Right atrium auricular region (tissue), 2 donors: Measurements from ENCODE around the gene ATP6V0E2. TPM values are rescaled to one million over a fixed set of nuclear protein-coding genes. Genes with fewer than 3 reads are reported as not detected.
A peak's percentile ranks its signal among the peaks of the same experiment; 100 is the strongest.

Experiments used
- DNase-seq: peaks from one replicate; pipeline ENCODE4 v3.0.0-alpha.2; 2019; ENCODE audit warnings: low spot score
- H3K27ac ChIP-seq, 2 donors: fragments of 200-600 bp; sonication (generic); 1 replicate in 1 of 2; 2 replicates in 1 of 2; pipeline ENCODE4 v1.5.1; 2016 to 2019
- H3K27me3 ChIP-seq, 2 donors: fragments of 200-600 bp; sonication (generic); one replicate each; pipeline versions ENCODE4 v1.5.1 to v1.6.0; 2017 to 2019
- H3K36me3 ChIP-seq: fragments of 200-600 bp; sonication (generic); one replicate; pipeline ENCODE4 v1.5.1; 2016
- H3K4me1 ChIP-seq, 2 donors: fragments of 200-600 bp; sonication (generic); one replicate each; pipeline versions ENCODE4 v1.5.1 to v1.6.0; 2017 to 2019
- H3K4me3 ChIP-seq, 2 donors: fragments of 200-600 bp; sonication (generic); 1 replicate in 1 of 2; 2 replicates in 1 of 2; pipeline ENCODE4 v1.5.1; 2017 to 2019; ENCODE audit warnings: mild to moderate bottlenecking in 1 of 2, moderate library complexity in 1 of 2
- H3K9me3 ChIP-seq, 2 donors: fragments of 200-600 bp; sonication (generic); one replicate each; pipeline ENCODE4 v1.5.1; 2019
- total RNA-seq, 2 donors: library from RNA; depleted of rRNA; stranded (reverse); fragments of >200 nt; gene quantifications; one replicate each; pipeline ENCODE4 v1.1.0, GENCODE V29; 2016
- TF ChIP-seq, protein P1 (sequence below), 2 donors: fragments of 200-600 bp; sonication (generic); IDR thresholded peaks; one replicate each; pipeline ENCODE4 v1.5.1; 2019; ENCODE audit warnings: antibody characterized with exemption in 2 of 2

The ATP6V0E2 gene
- total RNA-seq, 2 donors from 2014 or later = 60.7 to 122 TPM

- Histone ChIP-seq H3K27ac (no peak overlapping the region), H3K4me3 (no peak overlapping the region), H3K27me3 (no peaks in the 10 kb centered on the region), H3K9me3 (no peaks in the 10 kb centered on the region), H3K4me1 (no peaks in the 10 kb centered on the region), H3K36me3 (peaks cover 34% of the 10 kb centered on the region)
- TF ChIP-seq, protein P1, sequence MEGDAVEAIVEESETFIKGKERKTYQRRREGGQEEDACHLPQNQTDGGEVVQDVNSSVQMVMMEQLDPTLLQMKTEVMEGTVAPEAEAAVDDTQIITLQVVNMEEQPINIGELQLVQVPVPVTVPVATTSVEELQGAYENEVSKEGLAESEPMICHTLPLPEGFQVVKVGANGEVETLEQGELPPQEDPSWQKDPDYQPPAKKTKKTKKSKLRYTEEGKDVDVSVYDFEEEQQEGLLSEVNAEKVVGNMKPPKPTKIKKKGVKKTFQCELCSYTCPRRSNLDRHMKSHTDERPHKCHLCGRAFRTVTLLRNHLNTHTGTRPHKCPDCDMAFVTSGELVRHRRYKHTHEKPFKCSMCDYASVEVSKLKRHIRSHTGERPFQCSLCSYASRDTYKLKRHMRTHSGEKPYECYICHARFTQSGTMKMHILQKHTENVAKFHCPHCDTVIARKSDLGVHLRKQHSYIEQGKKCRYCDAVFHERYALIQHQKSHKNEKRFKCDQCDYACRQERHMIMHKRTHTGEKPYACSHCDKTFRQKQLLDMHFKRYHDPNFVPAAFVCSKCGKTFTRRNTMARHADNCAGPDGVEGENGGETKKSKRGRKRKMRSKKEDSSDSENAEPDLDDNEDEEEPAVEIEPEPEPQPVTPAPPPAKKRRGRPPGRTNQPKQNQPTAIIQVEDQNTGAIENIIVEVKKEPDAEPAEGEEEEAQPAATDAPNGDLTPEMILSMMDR (IDR thresholded peaks at IDR 0.05) = no peak
- DNase-seq = no peak
Observed at GRCh38 chr7:149866779-149867447, 6.9 kb upstream of the ATP6V0E2 start.

- Histone ChIP-seq H3K4me3 (no peak overlapping the region), H3K36me3 (peaks cover 24% of the 10 kb centered on the region), H3K27ac (no peak overlapping the region), H3K27me3 (no peaks in the 10 kb centered on the region), H3K4me1 (peaks cover 0 to 11% of the 10 kb centered on the region in 2 donors), H3K9me3 (no peaks in the 10 kb centered on the region)
- DNase-seq = no peak
- TF ChIP-seq, protein P1 (IDR thresholded peaks at IDR 0.05) = no peak
Observed at GRCh38 chr7:149867762-149868622, 5.8 kb upstream of the ATP6V0E2 start.

DNA sequence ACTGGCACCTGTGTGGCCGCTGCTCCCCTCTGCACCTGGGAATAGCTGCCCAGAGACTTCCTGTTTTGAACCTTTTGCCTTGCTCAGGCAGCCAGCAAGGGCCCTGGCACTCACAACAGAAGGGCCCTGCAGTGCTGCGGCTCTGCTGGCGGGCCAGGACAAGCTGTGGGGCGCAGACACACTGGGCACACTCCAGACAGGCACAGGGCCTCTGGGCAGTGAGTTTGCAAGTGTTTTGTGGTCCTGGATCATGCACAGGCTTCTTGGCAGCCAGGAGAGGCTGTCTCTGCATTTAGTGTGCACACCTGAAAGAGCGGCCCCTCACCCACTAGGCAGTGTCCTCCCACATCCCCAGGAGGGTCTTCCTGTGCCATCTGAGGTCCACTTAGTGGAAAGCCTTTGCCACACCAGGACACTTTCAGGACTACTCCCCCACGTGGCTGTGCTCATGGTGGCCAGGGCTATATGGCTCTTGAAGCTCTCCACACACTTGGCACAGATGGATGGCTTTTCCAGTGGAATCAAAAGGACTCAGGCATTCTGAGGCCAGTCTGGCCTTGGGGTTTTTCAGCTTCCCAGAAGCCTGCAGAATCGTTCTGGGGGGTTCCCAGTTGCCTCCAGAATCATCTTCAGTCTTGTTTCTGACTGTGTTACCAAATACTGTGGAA is 5.0 kb upstream of the ATP6V0E2 start:
- H3K4me3 ChIP-seq = no peak overlapping the region
- no peak for DNase-seq
- H3K9me3 ChIP-seq = no peaks in the 10 kb centered on the region
- TF ChIP-seq, protein P1 (IDR thresholded peaks at IDR 0.05) = no peak
- H3K27ac ChIP-seq = no peak overlapping the region
- H3K36me3 ChIP-seq = peaks cover 18% of the 10 kb centered on the region
- peaks cover 0 to 11% of the 10 kb centered on the region in 2 donors for H3K4me1 ChIP-seq
- H3K27me3 ChIP-seq = no peaks in the 10 kb centered on the region

DNA sequence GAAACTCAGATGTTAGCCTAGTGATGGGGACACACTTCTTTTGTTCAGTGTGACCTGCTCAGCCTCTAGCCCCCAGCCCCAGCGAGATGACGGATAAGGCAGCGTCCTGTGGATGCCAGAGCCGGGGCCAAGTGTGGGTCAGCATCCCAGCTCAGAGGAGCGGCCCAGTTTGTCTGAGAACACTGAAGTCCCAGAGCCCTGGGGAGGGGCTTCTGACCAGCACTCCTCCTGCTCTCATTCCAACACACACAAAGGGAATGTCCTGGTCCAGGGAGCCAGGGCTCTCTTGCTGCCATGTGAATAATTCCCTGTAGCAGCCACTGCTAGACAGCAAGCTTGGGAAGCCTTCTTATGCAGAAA is 4.5 kb upstream of the ATP6V0E2 start:
- Histone ChIP-seq H3K36me3 (peaks cover 14% of the 10 kb centered on the region), H3K9me3 (no peaks in the 10 kb centered on the region), H3K27me3 (no peaks in the 10 kb centered on the region), H3K27ac (no peak overlapping the region), H3K4me1 (peaks cover 0 to 14% of the 10 kb centered on the region in 2 donors), H3K4me3 (no peak overlapping the region)
- DNase-seq = peak; percentile 53
- TF ChIP-seq, protein P1 (IDR thresholded peaks at IDR 0.05) = no peak

GRCh38 chr7:149869867-149870266 is 3.9 kb upstream of the ATP6V0E2 start:
- Histone ChIP-seq H3K4me1 (peaks cover 0 to 20% of the 10 kb centered on the region in 2 donors), H3K27ac (no peak overlapping the region), H3K9me3 (no peaks in the 10 kb centered on the region), H3K4me3 (no peak overlapping the region), H3K27me3 (no peaks in the 10 kb centered on the region), H3K36me3 (peaks cover 8% of the 10 kb centered on the region)
- TF ChIP-seq, protein P1 (IDR thresholded peaks at IDR 0.05) = no peak
- DNase-seq = no peak
